ENCODE measurements around the gene DNAI2. TPM values are rescaled to one million over a fixed set of nuclear protein-coding genes. Genes with fewer than 3 reads are reported as not detected.

The DNAI2 gene
- total RNA-seq, 1 donor from 2014 or later: not detected

DNA sequence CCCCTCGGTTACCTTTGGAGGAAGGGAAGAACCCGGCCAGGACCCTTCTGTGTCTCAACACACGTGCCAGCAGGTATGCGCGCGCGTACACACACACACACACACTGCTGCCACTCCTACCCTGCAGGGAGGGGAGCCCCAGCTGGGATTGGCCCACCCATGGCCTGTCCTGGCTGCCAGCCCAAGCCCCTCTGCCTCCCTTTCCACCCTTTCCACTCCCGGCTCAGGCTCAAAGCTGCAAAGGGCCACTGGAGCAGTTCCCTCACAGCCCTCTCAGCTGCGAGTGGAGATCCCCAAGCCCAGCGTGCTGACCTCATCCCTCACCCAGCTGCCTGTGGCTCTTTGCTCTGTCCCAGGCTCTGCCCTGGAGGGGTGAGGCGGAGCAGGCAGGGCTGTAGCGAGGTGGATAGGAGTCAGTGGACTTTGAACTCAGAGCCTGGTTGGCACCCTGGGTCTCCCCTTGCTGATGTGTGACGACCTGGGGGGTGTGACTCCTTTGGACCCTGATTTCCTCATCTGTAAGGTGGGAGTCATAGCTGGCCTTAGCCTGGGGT, 66.5 kb downstream of the DNAI2 start:
- Mint-ChIP-seq H3K4me1 (ENCODE audit: low read depth) (peaks cover 3% of the 10 kb centered on the region), H3K27me3 (peaks cover 17% of the 10 kb centered on the region), H3K9me3 (ENCODE audit: low read depth) (no peaks in the 10 kb centered on the region), H3K4me3 (ENCODE audit: low read depth) (no peak overlapping the region), H3K27ac (no peak overlapping the region), H3K36me3 (ENCODE audit: insufficient read depth) (no peaks in the 10 kb centered on the region)
- TF ChIP-seq, protein P1, sequence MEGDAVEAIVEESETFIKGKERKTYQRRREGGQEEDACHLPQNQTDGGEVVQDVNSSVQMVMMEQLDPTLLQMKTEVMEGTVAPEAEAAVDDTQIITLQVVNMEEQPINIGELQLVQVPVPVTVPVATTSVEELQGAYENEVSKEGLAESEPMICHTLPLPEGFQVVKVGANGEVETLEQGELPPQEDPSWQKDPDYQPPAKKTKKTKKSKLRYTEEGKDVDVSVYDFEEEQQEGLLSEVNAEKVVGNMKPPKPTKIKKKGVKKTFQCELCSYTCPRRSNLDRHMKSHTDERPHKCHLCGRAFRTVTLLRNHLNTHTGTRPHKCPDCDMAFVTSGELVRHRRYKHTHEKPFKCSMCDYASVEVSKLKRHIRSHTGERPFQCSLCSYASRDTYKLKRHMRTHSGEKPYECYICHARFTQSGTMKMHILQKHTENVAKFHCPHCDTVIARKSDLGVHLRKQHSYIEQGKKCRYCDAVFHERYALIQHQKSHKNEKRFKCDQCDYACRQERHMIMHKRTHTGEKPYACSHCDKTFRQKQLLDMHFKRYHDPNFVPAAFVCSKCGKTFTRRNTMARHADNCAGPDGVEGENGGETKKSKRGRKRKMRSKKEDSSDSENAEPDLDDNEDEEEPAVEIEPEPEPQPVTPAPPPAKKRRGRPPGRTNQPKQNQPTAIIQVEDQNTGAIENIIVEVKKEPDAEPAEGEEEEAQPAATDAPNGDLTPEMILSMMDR (IDR thresholded peaks at IDR 0.05; ENCODE audit: unreplicated experiment): no peak
- no peak for DNase-seq (ENCODE audit: low spot score, unreplicated experiment)

DNA sequence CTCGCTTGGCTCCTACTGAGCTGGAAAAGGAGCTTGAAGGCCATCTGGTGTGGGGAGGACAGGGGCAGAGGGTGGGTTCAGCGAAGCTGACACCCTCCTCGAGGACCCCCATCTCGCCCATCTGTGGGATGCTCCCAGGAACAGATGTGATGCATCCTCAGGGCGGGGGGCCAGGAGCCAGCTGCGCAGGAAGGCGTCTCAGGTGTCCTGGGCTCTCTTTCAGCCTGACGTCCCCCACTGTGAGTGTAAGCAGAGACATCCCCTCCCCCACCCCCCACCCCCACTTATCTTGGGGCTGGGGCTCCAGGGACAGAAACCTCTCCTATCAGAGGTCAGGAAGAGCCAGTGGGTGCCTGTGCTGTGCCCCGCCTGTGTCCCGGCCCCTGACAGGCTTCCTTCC, 68.2 kb downstream of the DNAI2 start:
- no peak overlapping the region for H3K27ac Mint-ChIP-seq
- no peak for DNase-seq (ENCODE audit: low spot score, unreplicated experiment)
- no peaks in the 10 kb centered on the region for H3K36me3 Mint-ChIP-seq (ENCODE audit: insufficient read depth)
- no peak overlapping the region for H3K4me3 Mint-ChIP-seq (ENCODE audit: low read depth)
- H3K27me3 Mint-ChIP-seq: peaks cover 23% of the 10 kb centered on the region
- no peaks in the 10 kb centered on the region for H3K9me3 Mint-ChIP-seq (ENCODE audit: low read depth)
- TF ChIP-seq, protein P1 (IDR thresholded peaks at IDR 0.05; ENCODE audit: unreplicated experiment): no peak
- H3K4me1 Mint-ChIP-seq (ENCODE audit: low read depth): peaks cover 3% of the 10 kb centered on the region

DNA sequence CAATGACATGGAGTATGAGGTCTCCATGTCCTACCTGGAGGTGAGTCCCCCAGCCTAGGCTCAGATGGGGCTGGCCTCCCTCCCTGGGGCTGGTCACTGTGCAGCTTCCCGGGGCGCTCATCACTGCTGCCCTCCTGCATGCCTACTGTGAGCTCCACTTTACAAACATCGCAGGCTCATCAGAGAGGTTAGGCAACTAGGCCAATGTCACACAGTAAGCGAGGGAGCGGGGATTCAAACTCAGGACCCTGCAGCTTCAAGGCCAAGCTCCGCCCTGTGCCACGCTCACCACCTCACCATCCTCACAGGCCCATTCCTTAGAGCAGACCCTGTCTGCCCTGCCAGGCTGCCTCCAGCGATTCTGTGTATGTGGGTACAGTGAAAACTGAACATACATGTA, 69.1 kb downstream of the DNAI2 start:
- no peaks in the 10 kb centered on the region for H3K9me3 Mint-ChIP-seq (ENCODE audit: low read depth)
- no peak for DNase-seq (ENCODE audit: low spot score, unreplicated experiment)
- TF ChIP-seq, protein P1 (IDR thresholded peaks at IDR 0.05; ENCODE audit: unreplicated experiment): no peak
- peaks cover 3% of the 10 kb centered on the region for H3K4me1 Mint-ChIP-seq (ENCODE audit: low read depth)
- no peak overlapping the region for H3K4me3 Mint-ChIP-seq (ENCODE audit: low read depth)
- H3K36me3 Mint-ChIP-seq (ENCODE audit: insufficient read depth): no peaks in the 10 kb centered on the region
- H3K27me3 Mint-ChIP-seq: peaks cover 22% of the 10 kb centered on the region
- H3K27ac Mint-ChIP-seq: no peak overlapping the region

DNA sequence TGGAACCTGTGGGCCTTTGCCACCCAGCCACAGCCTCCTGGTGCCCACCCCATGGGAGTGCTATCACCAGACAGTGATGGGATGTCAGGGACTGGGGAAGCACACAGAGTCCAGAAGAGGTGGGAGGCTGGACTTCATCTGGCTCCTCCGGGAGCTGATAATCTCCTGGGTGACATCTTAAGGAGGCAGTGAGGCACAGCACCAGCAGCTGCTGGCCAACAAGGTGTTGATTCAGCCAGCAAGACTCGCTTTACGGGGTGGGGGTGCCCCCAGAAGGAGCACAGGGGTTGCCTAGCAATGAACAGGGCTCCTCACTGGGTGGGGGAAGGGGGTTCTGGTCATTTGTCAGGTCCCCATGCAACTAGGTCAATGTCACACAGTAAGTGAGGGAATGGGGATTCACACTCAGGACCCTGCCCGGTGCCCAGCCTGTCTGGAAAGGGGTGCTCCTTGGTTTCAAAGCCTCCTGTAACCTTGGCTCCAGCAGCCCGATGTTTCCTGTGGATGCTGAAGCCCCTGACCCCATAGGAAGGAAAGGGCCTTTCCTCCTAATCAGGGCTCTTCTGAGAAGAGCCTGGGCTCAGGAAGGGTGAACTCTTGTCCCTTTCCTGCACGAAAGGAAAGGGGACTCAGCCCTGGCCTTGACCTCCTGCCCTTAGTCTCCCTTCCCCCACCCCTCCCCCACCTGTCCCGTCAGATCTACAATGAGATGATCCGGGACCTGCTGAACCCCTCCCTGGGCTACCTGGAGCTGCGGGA, 69.7 kb downstream of the DNAI2 start:
- Mint-ChIP-seq H3K27ac (no peak overlapping the region), H3K36me3 (ENCODE audit: insufficient read depth) (no peaks in the 10 kb centered on the region), H3K4me1 (ENCODE audit: low read depth) (peaks cover 3% of the 10 kb centered on the region), H3K27me3 (peaks cover 28% of the 10 kb centered on the region), H3K4me3 (ENCODE audit: low read depth) (no peak overlapping the region), H3K9me3 (ENCODE audit: low read depth) (no peaks in the 10 kb centered on the region)
- no peak for DNase-seq (ENCODE audit: low spot score, unreplicated experiment)
- TF ChIP-seq, protein P1 (IDR thresholded peaks at IDR 0.05; ENCODE audit: unreplicated experiment): no peak

DNA sequence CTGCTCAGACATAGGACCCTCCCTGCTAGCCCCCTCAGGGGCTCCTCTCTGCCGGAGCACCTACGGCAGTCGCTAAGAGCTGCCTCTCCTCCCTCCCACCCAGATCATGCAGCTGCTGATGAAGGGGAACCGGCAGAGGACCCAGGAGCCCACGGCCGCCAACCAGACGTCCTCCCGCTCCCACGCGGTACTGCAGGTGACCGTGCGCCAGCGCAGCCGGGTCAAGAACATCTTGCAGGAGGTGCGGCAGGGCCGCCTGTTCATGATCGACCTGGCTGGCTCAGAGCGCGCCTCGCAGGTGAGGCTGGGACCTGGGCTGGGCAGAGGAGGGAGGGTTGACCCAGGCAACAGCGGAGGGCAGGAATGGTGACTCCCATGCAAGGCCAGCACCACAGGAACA, 70.6 kb downstream of the DNAI2 start:
- TF ChIP-seq, protein P1 (IDR thresholded peaks at IDR 0.05; ENCODE audit: unreplicated experiment): no peak
- Mint-ChIP-seq H3K27me3 (peaks cover 35% of the 10 kb centered on the region), H3K27ac (no peak overlapping the region), H3K36me3 (ENCODE audit: insufficient read depth) (no peaks in the 10 kb centered on the region), H3K9me3 (ENCODE audit: low read depth) (no peaks in the 10 kb centered on the region), H3K4me1 (ENCODE audit: low read depth) (peaks cover 3% of the 10 kb centered on the region), H3K4me3 (ENCODE audit: low read depth) (no peak overlapping the region)
- DNase-seq (ENCODE audit: low spot score, unreplicated experiment): no peak
